Measurements from ENCODE around the gene KCND2.
"Not testable (repeated sequence)": the region's sequence is repeated elsewhere in the genome, so short reads cannot be mapped to it uniquely, and the experiment has no call there.

Gene KCND2

DNA sequence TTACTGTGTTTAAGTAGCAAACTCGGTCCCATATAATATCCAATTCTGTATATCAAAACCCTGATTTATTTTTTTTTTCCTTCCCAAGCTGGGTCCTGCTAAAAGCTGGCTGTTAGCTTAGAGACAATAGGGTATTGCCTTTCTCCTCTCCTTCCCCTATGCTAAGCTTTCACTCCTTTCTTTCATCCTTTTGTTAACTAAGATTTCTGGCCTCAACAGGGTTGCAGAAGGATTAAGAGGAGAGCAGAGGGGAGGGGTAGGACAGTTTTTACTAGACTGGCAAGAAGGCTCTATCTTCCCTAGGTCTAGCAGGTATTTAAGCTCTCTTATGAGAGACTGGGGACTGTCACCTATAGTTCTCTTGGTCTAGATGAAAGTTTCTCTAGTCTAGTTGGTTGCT lies 229.2 kb downstream of the KCND2 start:
- DNase-seq (ENCODE audit: low read depth): no peak

DNA sequence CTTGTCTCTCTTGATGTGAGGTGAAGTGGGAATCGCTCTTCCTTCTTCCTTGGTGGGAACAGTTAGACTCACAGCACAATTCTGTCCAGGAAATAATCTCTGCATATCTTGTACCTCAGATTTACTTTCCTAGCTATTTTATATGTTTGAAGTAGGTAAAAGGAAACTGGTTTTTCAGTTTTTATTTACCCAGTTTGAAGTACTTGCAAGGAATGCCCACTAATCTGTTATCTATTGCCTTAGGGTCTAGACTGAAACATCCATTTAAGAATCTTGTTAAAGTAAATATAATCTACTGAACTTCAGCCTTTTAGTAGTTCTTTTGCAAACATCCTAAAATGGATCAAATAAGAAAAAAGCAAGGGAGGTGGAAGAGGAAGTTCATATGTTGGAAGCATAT lies 229.8 kb downstream of the KCND2 start:
- DNase-seq (ENCODE audit: low read depth): no peak

DNA sequence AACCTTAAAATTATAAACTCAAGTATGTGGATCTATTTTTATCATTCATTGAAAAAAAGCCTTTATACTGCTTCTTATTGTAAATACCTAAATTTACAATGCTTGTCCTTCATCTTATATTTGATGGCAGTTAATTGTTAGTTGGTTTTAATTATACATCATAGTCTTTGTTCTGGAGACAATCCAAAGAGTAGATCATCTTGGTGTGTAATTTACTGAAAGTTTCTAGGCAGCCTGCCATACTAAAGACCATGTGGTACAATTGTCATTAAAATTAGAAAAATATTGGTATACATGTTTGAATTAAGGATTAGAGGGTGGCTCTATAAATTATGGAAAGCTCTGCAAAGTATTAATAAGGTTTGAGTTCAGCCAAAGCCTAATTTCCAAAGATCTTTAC lies 231.4 kb downstream of the KCND2 start:
- DNase-seq (ENCODE audit: low read depth): no peak

DNA sequence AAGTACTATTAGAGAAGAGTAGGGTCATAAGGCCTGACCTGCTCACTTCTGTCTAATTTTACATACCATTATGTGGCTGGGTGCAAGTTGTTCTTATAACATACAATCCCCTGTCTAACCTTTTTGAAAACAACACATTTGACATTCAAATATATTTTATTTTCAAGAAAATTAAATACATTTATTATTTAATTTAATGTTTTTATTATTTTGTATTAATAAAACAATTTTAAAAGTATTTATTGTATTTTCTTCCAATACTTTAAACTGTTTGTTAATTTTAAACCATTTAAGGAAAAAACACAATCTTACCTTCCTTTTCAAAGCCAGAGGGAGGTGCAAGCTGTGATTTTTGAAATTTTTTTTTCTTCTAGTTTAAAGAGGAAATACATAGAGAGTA lies 232.8 kb downstream of the KCND2 start:
- no peak for DNase-seq (ENCODE audit: low read depth)

DNA sequence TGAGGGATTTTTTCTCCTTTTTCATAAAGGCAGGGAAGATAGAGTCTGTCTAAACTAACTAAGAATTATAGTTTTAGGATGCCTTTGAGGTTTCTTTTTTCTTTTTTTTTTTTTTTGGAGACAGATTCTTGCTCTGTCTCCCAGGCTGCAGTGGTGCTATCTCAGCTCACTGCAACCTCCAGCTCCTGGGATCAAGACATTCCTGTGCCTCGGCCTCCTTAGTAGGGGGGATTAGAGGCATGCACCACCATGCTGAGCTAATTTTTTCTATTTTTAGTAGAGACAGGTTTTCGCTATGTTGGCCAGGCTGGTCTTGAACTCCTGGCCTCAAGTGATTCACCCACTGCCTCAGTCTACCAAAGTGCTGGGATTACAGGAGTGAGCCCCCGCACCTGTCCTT lies 239.7 kb downstream of the KCND2 start:
- DNase-seq (ENCODE audit: low read depth): no peak

DNA sequence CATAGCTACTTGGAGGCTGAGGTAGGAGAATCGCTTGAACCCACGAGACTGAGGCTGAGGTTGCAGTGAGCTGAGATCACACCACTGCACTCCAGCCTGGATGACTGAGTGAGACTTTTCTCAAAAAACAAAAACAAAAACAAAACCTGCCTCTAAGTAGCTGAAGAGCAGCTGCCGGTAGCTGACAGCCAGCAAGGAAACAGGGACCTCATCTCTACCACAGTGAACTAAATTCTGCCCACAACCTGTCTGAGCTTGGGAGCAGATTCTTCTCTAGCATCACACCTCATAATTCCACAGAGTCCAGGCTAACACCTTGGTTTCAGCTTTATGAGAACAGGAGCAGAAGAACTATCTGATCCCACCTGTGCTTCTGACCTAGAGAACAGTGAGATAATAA lies 246.2 kb downstream of the KCND2 start:
- no peak for DNase-seq (ENCODE audit: low read depth)

DNA sequence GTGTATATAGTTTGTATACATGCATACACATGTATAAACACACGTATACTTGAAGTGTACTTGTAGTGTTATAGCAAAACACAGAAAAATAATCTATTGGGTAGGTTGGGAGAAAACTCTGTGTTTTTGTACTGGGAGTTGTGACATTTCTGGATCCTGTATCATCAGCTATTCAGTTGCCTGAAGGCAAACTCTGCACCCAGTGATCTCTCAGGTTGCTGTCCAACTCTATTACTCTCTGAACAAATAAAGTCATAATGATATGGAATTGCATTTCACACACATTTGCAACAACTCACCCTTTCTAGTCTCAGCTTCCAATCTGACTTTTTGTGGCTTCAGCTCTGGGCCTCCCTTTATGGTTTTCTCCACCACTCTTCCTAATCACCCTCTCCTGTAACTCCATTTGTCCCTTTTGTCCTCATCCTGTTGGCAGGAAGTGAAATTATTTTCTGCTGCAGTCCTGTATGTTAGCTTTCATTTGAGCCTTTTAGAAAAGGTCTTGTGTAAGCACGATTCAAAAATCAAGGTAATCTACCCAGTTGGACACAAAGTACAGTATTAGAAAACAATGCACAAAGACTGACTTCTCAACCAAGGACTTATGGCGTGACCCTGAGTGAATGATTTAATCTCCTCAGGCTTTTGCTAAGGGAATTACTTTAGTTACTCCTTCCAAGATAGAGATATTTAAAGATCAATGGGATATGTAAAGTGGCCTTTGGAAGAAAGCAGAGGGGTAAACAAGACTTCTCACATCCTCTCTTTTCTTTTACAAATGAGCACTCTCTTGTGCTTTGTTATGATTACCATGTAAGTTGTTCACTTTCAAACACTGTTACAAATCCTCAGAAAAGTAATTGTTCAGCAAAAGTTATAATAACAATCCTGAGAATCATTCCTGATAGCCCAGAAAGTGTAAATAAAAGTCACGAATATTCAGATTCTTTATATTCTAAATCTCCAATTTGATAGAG lies 249.1 kb downstream of the KCND2 start:
- DNase-seq (ENCODE audit: low read depth): no peak

DNA sequence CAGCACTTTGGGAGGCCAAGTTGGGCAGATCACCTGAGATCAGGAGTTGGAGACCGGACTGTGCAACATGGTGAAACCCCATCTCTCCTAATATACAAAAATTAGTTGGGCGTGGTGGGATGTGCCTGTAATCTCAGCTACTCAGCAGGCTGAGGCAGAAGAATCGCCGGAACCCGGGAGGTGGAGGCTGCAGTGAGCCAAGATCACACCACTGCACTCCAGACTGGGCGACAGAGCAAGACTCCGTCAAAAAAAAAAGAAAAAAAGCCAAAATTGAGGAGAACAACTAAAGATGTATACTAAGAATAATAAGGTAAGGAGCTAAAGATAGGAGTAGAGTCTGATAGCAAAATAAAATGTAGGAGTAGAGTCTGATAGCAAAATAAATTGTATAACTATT lies 251.0 kb downstream of the KCND2 start:
- no peak for DNase-seq (ENCODE audit: low read depth)

DNA sequence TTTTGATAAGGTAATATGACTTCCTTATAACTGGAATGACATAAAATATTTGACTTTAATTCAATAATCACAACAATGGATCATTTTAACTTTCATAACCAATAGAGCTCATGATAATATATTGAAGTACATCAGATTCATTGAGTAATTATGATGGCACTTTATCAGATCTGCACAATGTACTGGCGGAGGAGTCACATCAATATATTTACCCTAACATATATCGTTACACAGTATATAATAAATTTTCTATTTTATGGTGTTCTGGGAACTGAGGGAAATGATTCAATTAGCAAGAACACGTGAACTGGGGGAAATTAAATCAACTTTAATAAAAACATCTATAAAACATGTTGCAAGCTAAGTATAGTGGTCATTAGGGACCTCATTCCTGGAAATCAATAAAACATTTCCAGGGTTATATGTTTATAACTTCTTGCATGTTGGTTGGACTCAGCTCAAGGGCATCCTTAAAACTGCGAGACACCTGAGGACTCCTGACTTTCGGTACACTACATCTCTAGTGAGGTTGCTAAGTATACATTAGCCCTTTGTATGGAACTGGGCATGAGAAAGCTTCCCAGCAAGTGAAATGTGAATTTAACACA lies 254.0 kb downstream of the KCND2 start:
- DNase-seq (ENCODE audit: low read depth): no peak

DNA sequence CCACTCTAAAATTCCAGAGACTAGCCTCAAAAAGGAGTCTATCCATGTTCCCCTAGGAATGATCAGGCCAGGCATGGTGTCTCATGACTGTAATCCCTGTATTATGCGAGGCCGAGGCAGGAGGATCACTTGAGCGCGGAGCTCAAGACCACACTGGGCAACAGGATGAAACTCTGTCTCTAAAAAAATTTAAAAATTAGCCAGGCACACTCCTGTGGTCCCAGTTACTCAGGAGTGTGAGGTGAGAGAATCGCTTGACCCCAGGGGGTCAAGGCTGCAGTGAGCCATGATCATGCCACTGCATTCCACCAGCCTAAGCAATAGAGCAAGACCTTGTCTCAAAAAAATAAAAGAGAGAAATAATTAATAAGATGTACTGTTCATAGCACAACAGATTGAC lies 256.8 kb downstream of the KCND2 start:
- no peak for DNase-seq (ENCODE audit: low read depth)

DNA sequence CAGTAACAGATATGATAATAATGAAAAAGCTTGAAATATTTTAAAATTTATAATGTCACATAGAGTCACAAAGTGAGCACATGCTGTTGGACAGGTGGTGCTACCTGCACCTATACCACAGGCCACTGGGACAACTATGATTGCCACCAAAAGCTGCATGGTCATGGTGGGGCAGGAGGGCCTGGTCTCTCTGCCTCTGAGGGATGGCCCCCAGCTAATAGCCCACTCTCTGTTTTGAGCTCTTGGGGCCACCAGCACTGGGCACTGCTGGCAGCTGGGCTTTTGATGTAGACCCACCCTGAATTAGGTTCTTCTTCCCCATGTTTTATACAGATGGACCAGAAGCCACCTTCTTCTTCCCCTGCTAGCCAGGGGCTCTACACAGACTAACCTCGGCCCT lies 265.4 kb downstream of the KCND2 start:
- DNase-seq (ENCODE audit: low read depth): no peak

DNA sequence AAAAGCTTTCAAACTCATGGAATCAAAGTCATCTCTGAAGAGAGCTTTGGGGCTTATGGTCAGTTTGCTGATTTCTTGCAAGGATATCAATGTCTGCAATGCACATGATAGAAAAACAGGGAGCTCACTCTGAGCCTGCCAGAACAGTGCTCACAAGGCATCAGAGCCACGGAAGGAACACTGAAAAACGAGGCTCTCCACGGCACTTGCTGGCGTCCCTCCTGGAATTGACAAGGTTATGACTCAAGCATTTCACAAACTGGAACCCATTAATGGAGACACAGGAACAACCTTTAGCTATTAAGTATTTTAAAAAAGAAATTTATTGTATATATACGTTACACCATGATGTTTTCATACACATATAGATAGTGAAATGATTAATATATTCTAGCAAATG lies 266.3 kb downstream of the KCND2 start:
- DNase-seq (ENCODE audit: low read depth): no peak

DNA sequence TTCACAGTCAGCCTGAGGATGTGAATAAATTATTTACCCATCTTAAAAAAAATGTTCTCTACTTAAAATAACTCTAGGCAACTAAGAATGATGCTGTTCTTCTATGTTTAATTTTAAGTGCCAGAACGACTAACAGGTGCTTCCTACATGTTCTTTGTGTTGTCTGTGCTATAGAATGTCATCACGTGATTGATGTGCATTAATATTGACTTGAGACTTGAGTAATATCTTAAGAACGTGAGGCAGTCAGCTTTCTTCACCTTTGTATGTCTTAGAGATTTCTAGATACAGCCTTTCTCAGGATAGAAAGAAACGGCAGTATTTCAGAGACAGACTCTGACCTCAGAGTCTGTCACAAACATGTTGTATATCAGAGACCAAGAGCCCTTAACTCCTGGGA lies 274.6 kb downstream of the KCND2 start:
- DNase-seq (ENCODE audit: low read depth): no peak

DNA sequence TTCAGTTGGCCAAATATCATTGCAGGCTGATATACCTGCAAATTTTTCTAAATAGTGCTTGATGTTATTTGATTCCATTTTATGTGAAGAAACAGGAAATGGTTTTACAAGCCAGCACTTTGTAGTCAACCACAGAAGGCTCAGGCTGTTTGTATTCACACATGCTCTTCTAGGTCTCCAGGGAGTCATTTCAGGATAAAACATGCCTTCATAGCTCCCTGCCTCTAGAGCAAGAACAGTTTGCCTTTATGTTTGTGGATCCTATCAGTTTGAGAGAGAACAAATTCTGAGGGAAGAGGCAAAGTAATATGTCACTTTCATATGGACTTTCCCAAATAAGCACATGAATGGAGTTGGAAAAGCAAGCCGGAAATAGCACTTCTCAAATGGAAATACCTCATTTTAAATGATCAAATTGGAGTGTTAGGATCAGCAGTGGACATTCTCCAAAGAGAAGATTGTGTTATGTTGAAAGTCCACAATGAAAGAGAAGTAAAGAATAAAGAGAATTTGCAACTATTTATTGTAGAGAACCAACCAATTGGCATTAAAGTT lies 277.6 kb downstream of the KCND2 start:
- no peak for DNase-seq (ENCODE audit: low read depth)

DNA sequence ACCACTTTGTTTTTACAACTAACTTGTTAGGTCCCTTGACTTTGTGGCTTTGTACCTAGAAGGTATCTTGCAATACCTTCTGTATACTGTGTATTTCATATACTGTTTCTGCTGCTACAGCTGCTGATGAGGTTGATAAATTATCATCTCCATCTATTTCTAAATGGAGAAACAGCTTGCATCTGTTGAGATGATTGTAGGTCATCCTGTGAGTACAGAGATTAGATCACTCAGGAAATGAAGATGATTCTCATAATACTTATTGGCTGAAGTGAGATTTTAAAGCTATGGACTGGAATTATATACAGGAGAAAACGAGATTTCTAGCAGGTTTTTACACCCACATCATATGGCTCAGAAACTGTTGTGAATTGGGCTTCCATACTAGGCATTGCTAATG lies 280.5 kb downstream of the KCND2 start:
- DNase-seq (ENCODE audit: low read depth): no peak

DNA sequence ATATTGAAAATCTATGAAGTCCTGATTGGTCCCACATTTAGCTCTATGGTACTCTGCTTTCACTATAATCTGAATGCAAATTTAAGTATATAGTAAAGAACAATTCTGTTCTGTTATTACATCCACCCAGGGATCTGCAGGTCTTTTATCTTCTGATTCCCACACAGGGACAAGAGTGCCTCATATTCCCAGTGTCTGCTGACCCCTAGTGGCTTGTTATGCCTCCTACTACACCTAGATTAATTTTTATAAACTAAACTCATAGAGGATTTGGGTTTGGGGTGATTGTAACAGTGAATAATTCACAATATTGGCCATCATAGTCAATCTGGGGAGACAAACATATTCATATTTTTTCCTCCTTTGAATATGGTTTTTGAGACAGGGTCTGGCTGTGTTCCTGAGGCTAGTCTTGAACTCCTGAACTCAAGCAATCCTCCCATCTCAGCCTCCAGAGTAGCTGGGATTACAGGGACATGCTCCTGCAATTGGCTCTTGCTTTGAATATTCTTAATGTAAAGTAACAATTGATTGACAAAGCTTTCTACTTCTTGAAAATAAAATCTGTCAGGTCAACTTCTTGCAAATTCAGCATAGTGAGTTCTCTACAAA lies 282.1 kb downstream of the KCND2 start:
- DNase-seq (ENCODE audit: low read depth): no peak

DNA sequence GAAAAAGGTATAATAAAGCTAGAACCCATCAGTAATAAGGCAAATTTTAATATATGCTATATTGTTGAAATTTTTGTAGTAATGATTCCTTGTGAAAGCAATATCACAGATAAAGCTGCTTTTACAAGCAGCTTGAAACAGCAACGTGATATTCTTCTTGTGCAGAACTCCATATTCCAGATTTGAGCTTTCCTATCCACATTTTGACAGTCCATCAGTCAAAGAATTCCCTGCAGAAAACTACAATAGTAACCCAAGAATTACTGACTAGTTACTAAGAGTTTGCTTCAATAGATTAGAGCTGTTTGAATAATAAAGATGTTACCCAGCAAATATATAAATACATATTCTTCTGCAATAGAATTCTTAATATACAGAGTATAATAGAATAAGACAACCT lies 291.2 kb downstream of the KCND2 start:
- DNase-seq (ENCODE audit: low read depth): no peak

DNA sequence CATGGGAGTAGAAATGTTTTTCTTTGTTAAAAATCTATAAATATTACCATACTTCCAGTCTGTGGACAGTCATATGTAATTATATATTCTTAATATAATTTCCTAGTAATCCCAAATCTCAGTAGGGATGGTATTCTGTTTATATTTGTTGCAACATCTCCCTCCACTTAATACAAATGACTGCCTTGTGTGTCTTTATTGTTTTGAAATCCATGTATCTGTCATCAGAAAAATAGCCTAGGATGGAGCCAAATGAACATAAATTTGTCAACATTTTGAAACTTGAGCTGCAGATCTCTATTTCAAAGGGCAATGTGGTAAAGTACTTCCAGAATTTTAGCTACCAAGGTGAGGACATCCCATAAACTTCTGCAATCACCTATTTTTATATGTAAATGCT lies 294.2 kb downstream of the KCND2 start:
- DNase-seq (ENCODE audit: low read depth): no peak

DNA sequence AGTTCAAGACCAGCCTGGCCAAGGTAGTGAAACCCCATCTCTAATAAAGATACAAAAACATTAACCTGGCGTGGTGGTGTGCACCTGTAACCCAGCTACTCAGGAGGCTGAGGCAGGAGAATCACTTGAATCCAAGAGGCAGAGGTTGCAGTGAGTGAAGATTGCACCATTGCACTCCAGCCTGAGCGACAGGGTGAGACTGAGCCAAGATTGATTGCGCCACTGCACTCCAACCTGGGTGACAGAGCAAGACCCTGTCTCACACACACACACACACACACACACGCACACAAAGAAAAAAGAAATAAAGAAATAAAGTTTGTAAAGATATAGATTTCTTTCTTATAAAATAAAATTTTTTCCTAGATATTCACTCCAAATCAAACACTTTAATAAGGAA lies 305.7 kb downstream of the KCND2 start:
- not testable (repeated sequence) for DNase-seq (ENCODE audit: low read depth)

DNA sequence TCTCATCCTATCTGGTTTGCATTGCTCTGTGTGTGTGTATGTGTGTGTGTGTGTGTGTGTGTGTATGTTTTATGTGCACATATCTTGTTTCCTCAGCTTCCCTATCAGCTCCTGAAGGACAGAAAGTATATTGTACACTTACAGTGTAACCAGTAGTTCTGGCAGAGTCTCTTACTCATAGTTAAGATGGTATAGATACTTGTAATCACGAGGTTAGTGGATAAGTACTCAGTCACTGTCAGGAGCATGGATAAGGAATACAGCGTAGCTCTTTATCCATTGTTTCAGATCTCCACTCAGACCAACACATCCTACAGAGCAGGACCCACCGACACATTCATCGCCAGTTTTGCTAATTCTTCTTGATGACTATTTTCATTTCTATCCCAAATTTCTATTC lies 309.9 kb downstream of the KCND2 start:
- DNase-seq (ENCODE audit: low read depth): no peak

DNA sequence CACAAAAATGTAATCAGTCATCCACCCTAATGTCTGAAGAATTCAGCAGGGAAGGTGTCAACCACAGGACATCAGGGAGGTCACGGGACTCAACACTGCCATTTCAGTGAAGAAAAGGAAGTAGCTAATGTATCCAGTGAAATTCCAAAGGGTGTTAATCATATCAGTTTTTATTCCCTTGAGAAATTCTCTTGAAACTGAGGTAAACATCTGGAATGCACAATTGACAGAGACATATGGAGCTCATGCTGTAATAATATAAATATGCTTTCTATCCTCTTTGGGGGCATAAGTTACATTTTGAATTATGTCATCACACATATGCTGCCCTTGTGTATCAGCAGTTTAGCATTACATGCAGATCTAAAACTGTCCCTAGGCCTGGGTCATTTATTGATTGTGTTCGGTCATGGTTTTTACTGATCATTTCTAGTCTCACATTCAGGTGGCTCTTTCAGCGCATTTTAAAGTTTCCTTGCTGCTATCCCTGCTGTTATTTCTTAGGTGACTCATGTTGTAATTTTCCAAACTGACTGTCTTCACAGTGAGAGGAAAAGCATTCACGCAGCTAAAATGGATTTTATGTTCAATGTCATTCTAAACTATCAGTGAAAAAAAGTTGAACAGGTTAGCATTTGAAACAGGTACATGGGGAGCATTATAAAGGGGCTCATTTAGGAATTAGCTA lies 311.1 kb downstream of the KCND2 start:
- DNase-seq (ENCODE audit: low read depth): no peak

DNA sequence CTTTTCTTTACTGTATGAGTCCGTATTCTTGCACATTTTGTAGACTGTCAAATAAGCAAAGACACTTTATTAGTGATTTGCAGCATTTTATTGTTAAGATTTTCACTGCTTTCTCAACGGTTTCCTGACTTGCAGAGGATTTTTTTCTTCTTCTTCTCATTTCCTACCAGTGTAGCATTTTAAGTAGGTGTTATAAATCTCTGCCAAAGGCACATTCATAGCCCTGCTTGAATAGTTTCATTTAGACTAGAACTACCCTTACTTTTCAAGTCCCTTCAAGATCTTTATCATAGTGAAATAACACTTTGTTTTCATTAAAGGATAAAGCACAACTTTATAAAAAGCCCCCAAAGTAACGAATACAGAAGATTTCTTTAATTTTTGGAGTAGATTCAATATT lies 313.6 kb downstream of the KCND2 start:
- no peak for DNase-seq (ENCODE audit: low read depth)

Measured in T follicular helper cell (primary cell).